NCI-H446 treated with DMSO at 0.1 percent for 48 hours (cell line): Measurements from ENCODE around the gene SPIRE1.
A peak's percentile ranks its signal among the peaks of the same experiment; 100 is the strongest.
"Not testable (repeated sequence)": the region's sequence is repeated elsewhere in the genome, so short reads cannot be mapped to it uniquely, and the experiment has no call there.

Experiments used
- DNase-seq: peaks from one replicate; lab custom pipeline; 2025; lab: John Stamatoyannopoulos, UW

Gene SPIRE1

GRCh38 chr18:12552879-12553242 lies 105.0 kb downstream of the SPIRE1 start:
- DNase-seq = no peak

- DNase-seq = peak; percentile 78
These were observed 105.7 kb downstream of the SPIRE1 start for GRCh38 chr18:12551943-12552878.

DNA sequence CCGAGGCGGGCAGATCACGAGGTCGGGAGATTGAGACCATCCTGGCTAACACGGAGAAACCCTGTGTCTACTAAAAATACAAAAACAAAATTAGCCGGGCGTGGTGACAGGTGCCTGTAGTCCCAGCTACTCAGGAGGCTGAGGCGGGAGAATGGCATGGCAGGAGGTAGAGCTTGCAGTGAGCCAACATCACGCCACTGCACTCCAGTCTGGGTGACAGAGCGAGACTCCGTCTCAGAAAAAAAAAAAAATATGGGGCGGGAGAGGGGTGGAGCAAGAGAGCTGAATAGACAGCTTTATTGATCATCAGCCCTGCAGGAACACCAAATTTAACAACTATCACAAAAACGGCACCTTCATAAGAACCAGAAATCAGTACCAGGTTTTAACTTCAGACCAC lies 106.4 kb downstream of the SPIRE1 start:
- DNase-seq = peak; percentile 25

DNA sequence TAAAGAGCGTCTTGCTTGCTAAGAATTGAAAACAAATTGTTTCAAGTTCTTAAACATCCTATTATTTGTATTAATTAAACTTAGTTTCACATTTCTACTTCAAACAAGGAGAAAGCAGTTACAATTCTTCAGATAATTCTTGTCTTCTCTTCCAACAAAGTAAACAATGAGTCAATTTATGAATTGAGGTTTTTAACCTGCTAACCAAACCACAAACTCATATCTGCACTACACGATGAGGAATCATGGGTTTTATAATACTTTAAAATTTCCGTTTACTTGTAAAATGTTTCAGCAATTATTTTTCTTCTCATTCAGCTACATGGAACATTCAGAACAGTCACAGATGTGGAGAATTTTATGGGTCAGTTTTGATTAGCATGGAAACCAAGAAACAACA lies 114.2 kb downstream of the SPIRE1 start:
- DNase-seq = no peak

DNA sequence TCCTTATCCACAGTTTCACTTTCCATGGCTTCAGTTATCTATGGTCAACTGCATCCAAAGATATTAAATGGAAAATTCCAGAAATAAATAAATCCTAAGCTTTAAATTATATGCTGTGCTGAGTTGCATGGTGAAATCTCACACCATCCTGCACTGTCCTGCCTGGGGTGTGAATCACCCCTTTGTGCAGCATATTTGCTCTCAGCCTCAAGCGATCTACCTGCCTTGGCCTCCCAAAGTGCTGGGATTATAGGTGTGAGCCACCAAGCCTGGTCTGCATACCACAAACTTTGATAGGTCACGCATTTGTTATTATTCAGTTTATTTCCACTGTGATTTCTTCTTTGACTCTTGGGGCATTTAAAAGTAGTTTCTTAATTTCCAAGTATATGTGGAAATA lies 117.2 kb downstream of the SPIRE1 start:
- DNase-seq = no peak

DNA sequence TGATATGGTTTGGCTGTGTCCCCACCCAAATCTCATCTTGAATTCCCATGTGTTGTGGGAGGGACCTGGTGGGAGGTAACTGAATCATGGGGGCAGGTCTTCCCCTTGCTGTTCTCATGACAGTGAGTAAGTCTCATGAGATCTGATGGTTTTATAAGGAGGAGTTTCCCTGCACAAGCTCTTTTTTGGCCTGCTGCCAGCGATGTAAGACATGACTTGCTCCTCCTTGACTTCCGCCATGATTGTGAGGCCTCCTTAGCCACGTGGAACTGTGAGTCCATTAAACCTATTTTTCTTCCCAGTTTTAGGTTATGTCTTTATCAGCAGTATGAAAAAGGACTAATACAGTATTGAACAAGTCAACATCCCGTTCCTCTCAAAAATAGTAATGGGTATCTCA lies 118.7 kb downstream of the SPIRE1 start:
- DNase-seq = not testable (repeated sequence)

DNA sequence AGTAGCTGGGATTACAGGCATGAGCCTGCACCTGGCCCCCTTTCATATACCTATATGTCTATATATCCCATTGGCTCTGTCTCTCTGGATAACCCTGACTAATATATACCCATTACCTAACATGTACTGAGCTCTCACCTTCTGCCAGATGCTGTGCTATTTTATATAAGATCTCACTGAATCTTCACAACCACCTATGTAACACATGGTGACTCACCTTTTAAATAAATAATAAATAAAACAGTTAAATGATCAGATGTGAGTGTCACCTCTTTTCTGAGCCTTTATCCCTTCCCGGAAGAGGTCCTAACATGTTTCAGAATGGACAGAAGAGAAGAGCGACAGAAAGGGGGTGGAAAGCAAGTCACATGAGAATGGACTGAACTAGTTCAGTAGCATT lies 123.1 kb downstream of the SPIRE1 start:
- DNase-seq = no peak

DNA sequence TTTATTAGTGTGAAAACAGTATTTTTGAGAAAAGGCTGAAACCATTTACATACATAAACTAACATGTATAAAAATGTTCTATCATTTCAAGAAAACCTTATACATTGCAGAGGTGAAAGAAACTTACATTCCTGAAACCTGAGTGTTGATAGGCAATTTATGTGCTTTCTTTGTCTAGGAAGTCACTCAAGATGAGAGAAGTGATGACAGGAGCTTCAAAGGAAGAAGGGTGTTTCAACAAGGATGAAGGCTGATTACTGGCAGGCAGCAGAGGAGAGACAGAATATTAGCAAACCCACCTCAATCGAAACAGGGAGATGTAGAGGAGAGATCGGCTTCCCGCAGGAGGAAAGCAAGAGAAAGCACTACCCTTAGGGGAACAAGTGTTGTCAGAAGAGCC lies 125.2 kb downstream of the SPIRE1 start:
- DNase-seq = no peak

- DNase-seq = no peak
These were observed 126.2 kb downstream of the SPIRE1 start for GRCh38 chr18:12531749-12532148.

GRCh38 chr18:12520442-12520992 lies 137.4 kb downstream of the SPIRE1 start:
- DNase-seq = peak; percentile 99

- DNase-seq = no peak
These were observed 138.9 kb downstream of the SPIRE1 start for GRCh38 chr18:12518832-12519531.

GRCh38 chr18:12518326-12518725 lies 139.6 kb downstream of the SPIRE1 start:
- DNase-seq = peak; percentile 7

- peak; percentile 72 for DNase-seq
These were observed 140.6 kb downstream of the SPIRE1 start for GRCh38 chr18:12517142-12517825.

GRCh38 chr18:12516049-12516630 lies 141.8 kb downstream of the SPIRE1 start:
- peak; percentile 86 for DNase-seq

DNA sequence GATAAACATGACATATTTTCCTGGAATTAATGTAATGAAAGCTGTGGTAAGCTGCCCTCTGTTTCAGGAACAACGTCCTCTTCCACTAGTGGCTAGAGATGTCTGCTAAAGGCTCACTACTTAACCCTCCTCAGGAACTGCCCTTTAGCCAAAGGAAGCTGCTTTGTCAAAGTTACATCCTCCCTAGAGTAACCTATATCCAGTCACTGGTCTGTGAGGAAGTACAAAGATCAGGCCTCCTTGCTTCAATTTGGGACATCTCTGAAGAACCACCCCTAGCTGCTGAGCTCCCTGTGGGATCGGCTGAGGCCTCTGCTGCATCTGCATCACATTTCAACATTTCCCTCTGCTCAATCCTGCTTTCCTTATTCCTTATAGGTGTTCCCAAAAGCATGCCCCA lies 142.4 kb downstream of the SPIRE1 start:
- no peak for DNase-seq

GRCh38 chr18:12507007-12507406 lies 150.9 kb downstream of the SPIRE1 start:
- no peak for DNase-seq

DNA sequence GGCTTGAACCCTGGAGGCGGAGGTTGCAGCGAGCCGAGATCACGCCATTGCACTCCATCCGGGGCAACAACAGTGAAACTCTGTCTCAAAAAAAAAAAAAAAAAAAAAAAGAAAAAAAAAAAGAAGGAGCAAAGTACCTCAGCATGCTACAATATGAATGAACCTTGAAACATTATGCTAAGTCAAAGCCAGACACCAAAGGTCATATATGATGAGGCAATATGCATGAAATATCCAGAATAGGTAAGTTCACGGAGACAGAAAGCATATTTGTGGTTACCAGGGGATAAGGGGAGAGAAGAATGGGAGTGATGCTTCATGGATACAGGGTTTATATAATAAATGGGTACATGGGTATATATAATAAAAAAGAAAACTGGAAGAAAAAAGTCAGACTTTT lies 156.9 kb downstream of the SPIRE1 start:
- DNase-seq = no peak

GRCh38 chr18:12497839-12498238 lies 160.1 kb downstream of the SPIRE1 start:
- DNase-seq = no peak

DNA sequence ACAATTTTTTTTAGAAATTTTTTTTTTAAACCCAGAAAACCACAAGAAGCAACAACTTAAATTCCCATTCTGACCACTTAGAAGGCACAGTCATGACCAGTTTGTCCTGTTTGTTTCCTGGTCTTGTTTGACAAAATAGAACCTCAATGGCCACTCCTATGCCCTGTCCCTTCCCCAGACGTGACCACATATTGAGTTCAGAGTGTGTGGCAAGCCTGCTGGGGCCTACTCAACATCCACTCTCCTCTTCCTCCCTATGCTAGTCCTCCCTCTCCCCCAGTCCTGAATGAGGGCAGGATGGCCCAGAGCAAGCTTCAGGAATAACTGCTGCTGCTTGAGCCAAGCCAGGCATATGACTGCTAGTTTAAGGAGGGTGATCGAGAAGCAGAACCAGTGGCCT lies 160.6 kb downstream of the SPIRE1 start:
- no peak for DNase-seq

DNA sequence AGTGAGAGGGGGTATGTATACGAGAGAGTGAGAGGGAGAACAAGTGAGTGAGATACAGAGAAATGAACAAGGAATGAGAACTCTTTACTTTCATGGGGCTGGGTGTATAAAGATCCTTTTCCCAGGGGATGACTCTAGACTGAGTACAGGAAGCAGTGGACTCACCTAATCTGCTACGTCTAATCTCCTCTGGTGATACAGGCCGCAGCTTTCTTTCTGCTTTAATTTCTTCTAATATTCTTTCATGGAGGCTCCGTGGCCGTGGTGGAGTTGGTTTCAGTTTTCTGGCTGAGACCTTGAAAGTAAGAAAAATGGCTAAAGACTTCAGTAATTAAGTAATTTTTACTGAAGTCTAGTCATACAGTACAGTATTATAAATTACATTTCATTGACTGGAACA lies 165.0 kb downstream of the SPIRE1 start:
- no peak for DNase-seq

GRCh38 chr18:12491611-12492435 lies 166.1 kb downstream of the SPIRE1 start:
- no peak for DNase-seq
